Tibial artery (tissue), 4 donors: ENCODE measurements around the gene URB2.

Source experiments
- DNase-seq, 2 donors: peaks; one replicate each; pipeline ENCODE4 v3.0.0-alpha.2; 2019
- H3K27ac ChIP-seq, 2 donors: fragments of 200-600 bp; sonication (generic) in 1 of 2; 1 replicate in 1 of 2; 2 replicates in 1 of 2; pipeline ENCODE4 v1.5.1; 2018 to 2019; ENCODE audit warnings: mild to moderate bottlenecking in 1 of 2
- H3K27me3 ChIP-seq, 2 donors: fragments of 200-600 bp; sonication (generic) in 1 of 2; one replicate each; pipeline versions ENCODE4 v1.5.1 to v1.6.0; 2016 to 2019
- H3K36me3 ChIP-seq, 3 donors: fragments of 200-600 bp; sonication (generic) in 2 of 3; one replicate each; pipeline ENCODE4 v1.5.1; 2016 to 2019; ENCODE audit warnings: mild to moderate bottlenecking in 2 of 3
- H3K4me1 ChIP-seq, 4 donors: fragments of 200-600 bp; sonication (generic) in 2 of 4; 1 replicate in 3 of 4; 2 replicates in 1 of 4; pipeline ENCODE4 v1.5.1; 2016 to 2019
- H3K4me3 ChIP-seq, 2 donors: fragments of 200-600 bp; sonication (generic) in 1 of 2; 1 replicate in 1 of 2; 2 replicates in 1 of 2; pipeline ENCODE4 v1.5.1; 2018 to 2019; ENCODE audit warnings: mild to moderate bottlenecking in 2 of 2
- H3K9me3 ChIP-seq, 3 donors: fragments of 200-600 bp; sonication (generic) in 1 of 3; one replicate each; pipeline ENCODE4 v1.5.1; 2016 to 2019
- intact Hi-C: fragments of 100-400 bp; cut with DNase I; formaldehyde crosslinking; loops from one replicate; pipeline ENCODE4 v1.15.0; 2023; ENCODE audit warnings: low total_unique reads
- TF ChIP-seq, protein P1 (sequence below), 2 experiments: fragments of 200-600 bp in 1 of 2; fragments of 450-650 bp in 1 of 2; IDR thresholded peaks; one replicate each; pipeline ENCODE4 v1.5.1; 2017 to 2019; ENCODE audit warnings: antibody characterized with exemption in 2 of 2, mild to moderate bottlenecking in 1 of 2, moderate library complexity in 1 of 2

URB2 gene

DNA sequence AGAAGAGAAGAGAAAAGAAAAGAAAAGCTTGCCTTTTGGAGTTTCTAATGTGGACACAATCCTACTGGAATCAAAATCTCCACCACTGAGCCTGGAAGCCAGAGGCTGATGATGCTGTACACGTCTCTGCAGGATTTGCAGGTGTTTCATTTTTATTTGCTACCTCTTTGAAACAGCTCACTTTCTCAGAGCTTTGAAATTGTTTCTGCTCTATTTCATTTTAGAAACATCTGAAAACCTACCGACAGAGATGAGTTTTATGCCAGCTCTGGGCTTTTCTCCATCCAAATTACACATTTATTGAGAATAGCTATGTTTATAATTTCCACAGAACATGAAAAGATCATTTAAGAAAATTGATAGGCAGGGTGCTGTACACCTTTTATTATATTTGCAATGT lies 46.2 kb downstream of the URB2 start:
- Histone ChIP-seq H3K27ac (no peak overlapping the region), H3K4me3 (no peak overlapping the region), H3K36me3 (no peaks in the 10 kb centered on the region), H3K4me1 (peaks cover 0 to 8% (median 3%) of the 10 kb centered on the region in 4 donors), H3K27me3 (no peaks in the 10 kb centered on the region), H3K9me3 (no peaks in the 10 kb centered on the region)
- TF ChIP-seq, protein P1, sequence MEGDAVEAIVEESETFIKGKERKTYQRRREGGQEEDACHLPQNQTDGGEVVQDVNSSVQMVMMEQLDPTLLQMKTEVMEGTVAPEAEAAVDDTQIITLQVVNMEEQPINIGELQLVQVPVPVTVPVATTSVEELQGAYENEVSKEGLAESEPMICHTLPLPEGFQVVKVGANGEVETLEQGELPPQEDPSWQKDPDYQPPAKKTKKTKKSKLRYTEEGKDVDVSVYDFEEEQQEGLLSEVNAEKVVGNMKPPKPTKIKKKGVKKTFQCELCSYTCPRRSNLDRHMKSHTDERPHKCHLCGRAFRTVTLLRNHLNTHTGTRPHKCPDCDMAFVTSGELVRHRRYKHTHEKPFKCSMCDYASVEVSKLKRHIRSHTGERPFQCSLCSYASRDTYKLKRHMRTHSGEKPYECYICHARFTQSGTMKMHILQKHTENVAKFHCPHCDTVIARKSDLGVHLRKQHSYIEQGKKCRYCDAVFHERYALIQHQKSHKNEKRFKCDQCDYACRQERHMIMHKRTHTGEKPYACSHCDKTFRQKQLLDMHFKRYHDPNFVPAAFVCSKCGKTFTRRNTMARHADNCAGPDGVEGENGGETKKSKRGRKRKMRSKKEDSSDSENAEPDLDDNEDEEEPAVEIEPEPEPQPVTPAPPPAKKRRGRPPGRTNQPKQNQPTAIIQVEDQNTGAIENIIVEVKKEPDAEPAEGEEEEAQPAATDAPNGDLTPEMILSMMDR (IDR thresholded peaks at IDR 0.05): no peak
- DNase-seq: no peak
- intact Hi-C loops: no loop called here

DNA sequence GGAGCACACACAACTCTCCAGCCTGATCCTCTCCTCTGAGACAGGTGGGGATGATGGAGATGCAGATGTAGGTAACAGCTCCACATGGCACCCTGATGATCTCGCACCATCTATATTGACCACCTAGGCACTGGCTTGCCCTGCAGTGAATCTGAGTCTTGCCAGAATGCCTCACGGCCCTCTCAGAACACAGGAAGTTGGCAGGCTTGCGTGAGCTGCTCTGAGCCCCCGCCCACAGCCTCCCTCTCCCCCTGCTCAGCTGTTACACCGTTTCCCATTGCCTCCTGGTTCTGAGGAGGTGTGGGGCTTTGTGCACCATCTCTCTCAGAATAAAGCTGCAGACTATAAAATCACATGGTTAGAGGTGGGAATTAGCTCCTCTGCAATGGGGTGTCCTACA lies 48.0 kb downstream of the URB2 start:
- Histone ChIP-seq H3K4me1 (peaks cover 0 to 6% (median 2%) of the 10 kb centered on the region in 4 donors), H3K27me3 (no peaks in the 10 kb centered on the region), H3K4me3 (no peak overlapping the region), H3K36me3 (no peaks in the 10 kb centered on the region), H3K9me3 (no peaks in the 10 kb centered on the region), H3K27ac (no peak overlapping the region)
- intact Hi-C loops: no loop called here
- TF ChIP-seq, protein P1 (IDR thresholded peaks at IDR 0.05): no peak
- DNase-seq: no peak

DNA sequence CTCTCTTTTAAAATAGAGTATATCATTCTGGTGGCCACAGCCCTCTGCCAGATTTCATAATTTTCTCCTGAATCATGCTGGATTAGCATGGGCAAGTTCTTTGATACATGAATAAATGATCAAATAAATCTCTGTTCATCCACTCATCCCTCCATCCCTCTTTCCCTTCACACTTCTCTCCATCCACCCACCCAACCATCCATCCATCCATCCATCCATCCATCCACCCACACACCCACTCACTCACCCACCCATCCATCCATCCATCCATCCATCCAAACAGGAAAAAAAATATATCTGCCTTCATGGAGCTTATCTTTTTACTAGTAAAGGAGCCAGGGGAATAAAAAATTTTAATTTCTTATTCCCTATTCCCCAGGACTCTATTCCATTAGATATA lies 49.3 kb downstream of the URB2 start:
- no peak overlapping the region for H3K27ac ChIP-seq
- no peak overlapping the region for H3K4me3 ChIP-seq
- TF ChIP-seq, protein P1 (IDR thresholded peaks at IDR 0.05): no peak
- no peak for DNase-seq
- no peaks in the 10 kb centered on the region for H3K27me3 ChIP-seq
- intact Hi-C loops: no loop called here
- H3K4me1 ChIP-seq: no peaks in the 10 kb centered on the region
- H3K36me3 ChIP-seq: no peaks in the 10 kb centered on the region
- no peaks in the 10 kb centered on the region for H3K9me3 ChIP-seq

DNA sequence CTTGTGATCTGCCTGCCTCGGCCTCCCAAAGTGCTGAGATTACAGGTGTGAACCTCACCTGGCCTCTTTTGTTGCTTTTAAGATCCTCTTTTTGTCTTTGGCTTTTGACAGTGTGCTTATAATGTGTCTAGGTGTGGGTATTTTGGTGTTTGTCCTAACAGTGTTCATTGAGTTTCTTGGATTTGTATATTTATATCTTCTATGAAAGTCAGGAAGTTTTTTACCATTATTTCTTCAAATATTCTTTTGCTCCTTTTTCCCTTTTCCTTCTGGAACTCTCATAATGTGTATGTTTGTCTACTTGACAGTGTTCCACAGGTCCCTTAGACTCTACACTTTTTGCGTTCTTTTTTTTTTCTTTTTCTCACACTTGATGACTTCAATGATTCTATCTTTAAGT lies 59.1 kb downstream of the URB2 start:
- H3K27me3 ChIP-seq: peaks cover 0 to 2% of the 10 kb centered on the region in 2 donors

DNA sequence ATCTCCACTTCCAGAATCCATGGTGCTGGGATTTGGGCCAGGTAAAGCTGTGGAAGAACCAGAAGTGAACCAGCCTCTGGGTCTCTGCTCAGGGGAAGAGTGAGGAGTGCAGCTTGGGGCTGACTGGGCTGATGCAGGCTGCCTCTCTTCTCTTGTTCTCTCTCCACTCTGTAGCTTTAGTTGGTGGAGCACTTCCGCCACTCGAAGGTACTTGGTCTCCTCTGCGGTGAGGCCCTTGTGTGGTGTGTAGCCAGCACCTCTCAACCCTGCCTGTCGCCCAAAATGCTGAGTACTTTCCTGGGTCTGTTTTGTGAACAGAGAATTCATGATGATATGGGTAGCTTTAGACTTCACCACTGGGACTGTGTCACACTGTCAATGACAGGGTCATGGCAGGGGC lies 63.2 kb downstream of the URB2 start:
- no peak for DNase-seq
- TF ChIP-seq, protein P1 (IDR thresholded peaks at IDR 0.05): no peak
- no peaks in the 10 kb centered on the region for H3K4me1 ChIP-seq
- intact Hi-C loops: no loop called here
- no peaks in the 10 kb centered on the region for H3K9me3 ChIP-seq
- no peak overlapping the region for H3K27ac ChIP-seq
- H3K36me3 ChIP-seq: no peaks in the 10 kb centered on the region
- H3K4me3 ChIP-seq: no peak overlapping the region
- H3K27me3 ChIP-seq: peaks cover 0 to 2% of the 10 kb centered on the region in 2 donors

More for the DNA sequence above, 59.1 kb downstream of the URB2 start:
- no peaks in the 10 kb centered on the region for H3K4me1 ChIP-seq
- TF ChIP-seq, protein P1 (IDR thresholded peaks at IDR 0.05): no peak
- intact Hi-C loops: no loop called here
- no peak overlapping the region for H3K27ac ChIP-seq
- no peak overlapping the region for H3K4me3 ChIP-seq
- H3K9me3 ChIP-seq: no peaks in the 10 kb centered on the region
- DNase-seq: no peak
- no peaks in the 10 kb centered on the region for H3K36me3 ChIP-seq

DNA sequence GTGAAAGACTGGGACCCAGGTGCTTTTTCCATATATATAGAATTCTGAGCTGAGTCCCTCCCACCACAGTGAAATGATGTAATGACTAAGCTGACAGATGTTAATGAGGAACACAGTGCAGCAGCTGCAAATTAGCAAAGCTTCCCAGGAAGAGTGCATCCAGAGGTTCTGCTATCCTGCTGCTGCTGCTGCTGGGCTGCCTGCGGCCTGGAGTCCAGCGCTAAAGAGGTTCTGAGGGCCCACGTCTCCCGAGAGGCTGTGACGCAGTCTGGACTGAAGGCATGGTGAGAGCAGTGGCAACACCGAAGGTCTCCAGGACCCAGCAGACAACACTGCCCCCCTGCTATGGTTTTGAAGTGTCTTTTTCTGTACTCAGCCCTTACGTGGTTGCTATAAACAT lies 63.9 kb downstream of the URB2 start:
- intact Hi-C loops: no loop called here
- no peak for DNase-seq
- no peak overlapping the region for H3K4me3 ChIP-seq
- no peaks in the 10 kb centered on the region for H3K4me1 ChIP-seq
- H3K27ac ChIP-seq: no peak overlapping the region
- TF ChIP-seq, protein P1 (IDR thresholded peaks at IDR 0.05): no peak
- peaks cover 0 to 2% of the 10 kb centered on the region in 2 donors for H3K27me3 ChIP-seq
- no peaks in the 10 kb centered on the region for H3K36me3 ChIP-seq
- no peaks in the 10 kb centered on the region for H3K9me3 ChIP-seq
